ENCODE measurements around the gene PTPN12.

GRCh38 chr7:77580762-77581350 is 43.8 kb downstream of the PTPN12 start:
- TF ChIP-seq, protein P1, sequence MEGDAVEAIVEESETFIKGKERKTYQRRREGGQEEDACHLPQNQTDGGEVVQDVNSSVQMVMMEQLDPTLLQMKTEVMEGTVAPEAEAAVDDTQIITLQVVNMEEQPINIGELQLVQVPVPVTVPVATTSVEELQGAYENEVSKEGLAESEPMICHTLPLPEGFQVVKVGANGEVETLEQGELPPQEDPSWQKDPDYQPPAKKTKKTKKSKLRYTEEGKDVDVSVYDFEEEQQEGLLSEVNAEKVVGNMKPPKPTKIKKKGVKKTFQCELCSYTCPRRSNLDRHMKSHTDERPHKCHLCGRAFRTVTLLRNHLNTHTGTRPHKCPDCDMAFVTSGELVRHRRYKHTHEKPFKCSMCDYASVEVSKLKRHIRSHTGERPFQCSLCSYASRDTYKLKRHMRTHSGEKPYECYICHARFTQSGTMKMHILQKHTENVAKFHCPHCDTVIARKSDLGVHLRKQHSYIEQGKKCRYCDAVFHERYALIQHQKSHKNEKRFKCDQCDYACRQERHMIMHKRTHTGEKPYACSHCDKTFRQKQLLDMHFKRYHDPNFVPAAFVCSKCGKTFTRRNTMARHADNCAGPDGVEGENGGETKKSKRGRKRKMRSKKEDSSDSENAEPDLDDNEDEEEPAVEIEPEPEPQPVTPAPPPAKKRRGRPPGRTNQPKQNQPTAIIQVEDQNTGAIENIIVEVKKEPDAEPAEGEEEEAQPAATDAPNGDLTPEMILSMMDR (IDR thresholded peaks at IDR 0.05; ENCODE audit: poor library complexity, severe bottlenecking): no peak
- TF ChIP-seq MXI1 (conservative IDR thresholded peaks at IDR 0.05; ENCODE audit: poor library complexity, severe bottlenecking): no peak
- no peak for TF ChIP-seq SMC3 (conservative IDR thresholded peaks at IDR 0.05; ENCODE audit: poor library complexity)
- TF ChIP-seq RAD21 (conservative IDR thresholded peaks at IDR 0.05): no peak

All from neural cell (in vitro differentiated cells).